Measurements from ENCODE around the gene VAV2. TPM values are rescaled to one million over a fixed set of nuclear protein-coding genes. Genes with fewer than 3 reads are reported as not detected.
A peak's percentile ranks its signal among the peaks of the same experiment; 100 is the strongest.

Gene VAV2
- total and polyA plus RNA-seq, 2 experiments from 2014 or later = 10.8 to 15.3 TPM

DNA sequence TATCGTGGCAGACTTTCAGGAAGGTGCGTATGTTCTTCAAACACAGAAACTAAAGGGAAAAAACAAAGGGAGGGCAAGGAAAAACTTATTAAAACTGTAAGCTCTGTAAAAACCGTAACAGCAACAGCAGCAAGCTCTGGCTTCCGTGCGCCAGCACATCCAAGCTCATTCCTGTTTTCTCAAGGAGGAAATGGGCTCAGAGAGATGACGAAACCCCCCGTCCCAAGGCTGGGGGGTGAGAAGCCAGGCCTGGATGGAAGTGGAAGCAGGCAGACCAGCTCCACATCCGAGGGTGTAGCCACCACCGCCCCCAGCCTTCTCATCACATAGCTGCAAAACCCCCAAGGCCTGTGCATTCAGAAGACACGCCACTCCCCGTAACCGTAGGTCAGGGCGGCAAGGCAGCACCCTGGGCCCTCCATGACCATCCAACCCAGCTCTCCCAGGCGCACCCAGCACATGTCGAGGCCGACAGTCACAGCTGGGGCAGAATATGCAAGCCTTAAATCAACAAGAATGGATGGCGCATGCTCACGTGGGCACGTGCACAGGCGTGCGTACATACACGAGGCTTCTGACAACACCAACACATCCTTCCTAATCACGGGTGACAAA, 52.8 kb downstream of the VAV2 start:
- DNase-seq (ENCODE audit: low read depth in 1 of 2, low spot score in 1 of 2) = no peak
- Histone ChIP-seq H3K4me1 (ENCODE audit: low read depth) (peaks cover 14% of the 10 kb centered on the region), H3K27me3 (no peaks in the 10 kb centered on the region), H3K27ac (peak overlapping the region; percentile 68), H3K4me3 (no peak overlapping the region), H3K9me3 (ENCODE audit: low read depth) (no peaks in the 10 kb centered on the region), H3K36me3 (no peaks in the 10 kb centered on the region)
- TF ChIP-seq, protein P1, sequence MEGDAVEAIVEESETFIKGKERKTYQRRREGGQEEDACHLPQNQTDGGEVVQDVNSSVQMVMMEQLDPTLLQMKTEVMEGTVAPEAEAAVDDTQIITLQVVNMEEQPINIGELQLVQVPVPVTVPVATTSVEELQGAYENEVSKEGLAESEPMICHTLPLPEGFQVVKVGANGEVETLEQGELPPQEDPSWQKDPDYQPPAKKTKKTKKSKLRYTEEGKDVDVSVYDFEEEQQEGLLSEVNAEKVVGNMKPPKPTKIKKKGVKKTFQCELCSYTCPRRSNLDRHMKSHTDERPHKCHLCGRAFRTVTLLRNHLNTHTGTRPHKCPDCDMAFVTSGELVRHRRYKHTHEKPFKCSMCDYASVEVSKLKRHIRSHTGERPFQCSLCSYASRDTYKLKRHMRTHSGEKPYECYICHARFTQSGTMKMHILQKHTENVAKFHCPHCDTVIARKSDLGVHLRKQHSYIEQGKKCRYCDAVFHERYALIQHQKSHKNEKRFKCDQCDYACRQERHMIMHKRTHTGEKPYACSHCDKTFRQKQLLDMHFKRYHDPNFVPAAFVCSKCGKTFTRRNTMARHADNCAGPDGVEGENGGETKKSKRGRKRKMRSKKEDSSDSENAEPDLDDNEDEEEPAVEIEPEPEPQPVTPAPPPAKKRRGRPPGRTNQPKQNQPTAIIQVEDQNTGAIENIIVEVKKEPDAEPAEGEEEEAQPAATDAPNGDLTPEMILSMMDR (IDR thresholded peaks at IDR 0.05; ENCODE audit: low read depth, low read length) = no peak

DNA sequence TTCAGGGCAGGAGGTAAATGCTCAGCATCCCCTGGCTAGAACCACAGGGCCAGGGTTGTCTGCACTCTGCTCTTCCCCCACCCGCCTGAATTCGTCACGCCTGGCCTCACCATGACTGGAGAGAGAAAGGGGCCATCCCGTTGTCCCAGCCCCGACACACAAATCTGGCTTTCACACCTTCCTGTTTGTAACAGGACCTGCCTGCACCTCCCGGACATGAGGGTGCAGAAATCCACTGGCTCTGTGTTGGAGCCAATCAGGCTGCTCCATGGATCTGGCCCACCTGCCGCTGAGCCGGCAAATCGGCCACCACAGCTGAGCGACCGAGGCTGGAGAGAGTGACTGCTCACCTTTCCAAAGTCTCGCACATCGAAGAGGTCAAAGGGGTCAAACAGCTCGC, 53.4 kb downstream of the VAV2 start:
- no peaks in the 10 kb centered on the region for H3K9me3 ChIP-seq (ENCODE audit: low read depth)
- H3K36me3 ChIP-seq = no peaks in the 10 kb centered on the region
- H3K4me1 ChIP-seq (ENCODE audit: low read depth) = peaks cover 14% of the 10 kb centered on the region
- no peaks in the 10 kb centered on the region for H3K27me3 ChIP-seq
- TF ChIP-seq, protein P1 (IDR thresholded peaks at IDR 0.05; ENCODE audit: low read depth, low read length) = no peak
- DNase-seq (ENCODE audit: low read depth in 1 of 2, low spot score in 1 of 2) = no peak
- no peak overlapping the region for H3K27ac ChIP-seq
- no peak overlapping the region for H3K4me3 ChIP-seq

DNA sequence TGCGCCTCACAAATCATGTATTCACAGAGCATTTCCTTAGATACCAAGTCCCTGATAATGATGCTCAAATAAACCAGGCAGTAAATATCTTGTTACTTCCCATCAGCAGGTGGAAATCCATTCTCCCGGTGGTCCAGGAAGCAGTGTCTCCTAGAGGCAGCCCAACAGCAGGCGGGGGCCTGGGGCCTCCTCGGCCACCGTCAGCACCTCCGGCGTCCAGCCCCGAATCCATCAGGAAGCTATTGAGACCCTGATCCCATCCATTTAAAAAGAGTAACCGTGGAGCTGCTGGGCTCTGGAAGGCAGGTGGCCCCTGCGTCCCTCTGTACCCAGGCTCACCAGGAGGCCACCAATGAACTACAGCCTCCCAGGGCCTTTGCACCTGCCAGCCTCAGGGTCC, 54.0 kb downstream of the VAV2 start:
- Histone ChIP-seq H3K27me3 (no peaks in the 10 kb centered on the region), H3K4me1 (ENCODE audit: low read depth) (peaks cover 14% of the 10 kb centered on the region), H3K27ac (no peak overlapping the region), H3K36me3 (no peaks in the 10 kb centered on the region), H3K9me3 (ENCODE audit: low read depth) (no peaks in the 10 kb centered on the region), H3K4me3 (no peak overlapping the region)
- TF ChIP-seq, protein P1 (IDR thresholded peaks at IDR 0.05; ENCODE audit: low read depth, low read length) = no peak
- DNase-seq (ENCODE audit: low read depth in 1 of 2, low spot score in 1 of 2) = no peak

DNA sequence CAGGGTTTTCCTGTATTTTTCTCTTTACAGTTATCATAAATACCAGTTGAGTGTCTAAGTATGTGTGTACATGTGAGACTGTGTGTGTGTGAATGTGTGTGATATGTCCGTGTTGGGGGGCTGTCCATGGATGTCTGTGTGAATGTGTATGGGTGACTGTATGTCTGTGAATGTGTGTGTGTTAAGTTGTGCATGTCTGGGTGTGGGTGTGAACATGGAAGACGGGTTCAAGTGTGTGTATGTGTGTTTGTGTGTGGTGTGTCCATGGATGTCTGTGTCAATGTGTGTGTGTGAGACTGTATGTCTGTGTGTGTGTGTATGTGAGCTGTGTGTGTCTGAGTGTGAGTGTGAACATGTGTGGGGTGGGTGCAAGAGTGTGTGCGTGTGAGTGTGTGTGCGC, 55.0 kb downstream of the VAV2 start:
- peaks cover 14% of the 10 kb centered on the region for H3K4me1 ChIP-seq (ENCODE audit: low read depth)
- no peak overlapping the region for H3K27ac ChIP-seq
- no peaks in the 10 kb centered on the region for H3K27me3 ChIP-seq

DNA sequence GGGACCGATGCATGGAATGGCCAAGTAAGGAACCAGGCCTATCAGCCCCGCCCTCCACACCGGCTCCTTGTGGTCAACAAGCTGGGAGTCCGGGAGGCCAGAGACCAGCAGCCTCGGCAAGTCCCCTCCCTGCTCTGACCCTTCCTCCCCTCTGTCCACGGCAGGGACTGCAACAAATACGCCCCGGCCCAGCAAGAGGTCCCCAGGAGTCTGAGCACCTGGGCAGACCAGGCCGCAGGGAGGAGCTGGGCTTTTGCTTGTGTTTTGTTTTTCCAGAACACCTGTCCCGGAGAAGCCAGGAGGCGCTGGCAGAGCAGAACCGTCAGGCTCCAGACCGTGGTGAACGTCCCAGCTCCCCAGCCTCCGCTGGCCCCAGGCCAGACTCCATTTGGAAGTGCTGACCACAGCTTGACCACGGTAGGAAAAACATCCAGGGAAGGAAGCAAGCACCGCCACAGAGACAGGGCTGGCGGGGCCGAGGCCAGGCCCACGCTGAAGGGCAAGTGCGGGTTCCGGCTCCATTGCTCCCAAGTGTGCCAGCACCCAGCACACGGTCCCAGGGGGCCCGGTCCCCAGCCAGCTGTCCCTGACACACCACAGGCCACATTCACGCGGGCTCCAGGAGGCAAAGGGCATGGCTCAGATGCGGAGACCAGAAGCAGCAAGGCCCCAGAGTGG, 56.7 kb downstream of the VAV2 start:
- H3K27ac ChIP-seq = no peak overlapping the region
- H3K27me3 ChIP-seq = no peaks in the 10 kb centered on the region
- H3K4me3 ChIP-seq = no peak overlapping the region
- no peaks in the 10 kb centered on the region for H3K36me3 ChIP-seq
- H3K9me3 ChIP-seq (ENCODE audit: low read depth) = no peaks in the 10 kb centered on the region
- DNase-seq (ENCODE audit: low read depth in 1 of 2, low spot score in 1 of 2) = peak in 1 of 2 donors; percentile 90
- TF ChIP-seq, protein P1 (IDR thresholded peaks at IDR 0.05; ENCODE audit: low read depth, low read length) = peak; percentile 11
- peaks cover 9% of the 10 kb centered on the region for H3K4me1 ChIP-seq (ENCODE audit: low read depth)

More for the DNA sequence above, 55.0 kb downstream of the VAV2 start:
- Histone ChIP-seq H3K9me3 (ENCODE audit: low read depth) (no peaks in the 10 kb centered on the region), H3K36me3 (no peaks in the 10 kb centered on the region), H3K4me3 (no peak overlapping the region)
- no peak for DNase-seq (ENCODE audit: low read depth in 1 of 2, low spot score in 1 of 2)
- TF ChIP-seq, protein P1 (IDR thresholded peaks at IDR 0.05; ENCODE audit: low read depth, low read length) = no peak

All from cardiac muscle cell (in vitro differentiated cells and primary cell).